Psoas muscle (tissue), 8 donors: ENCODE results near the gene SYT2. TPM values are rescaled to one million over a fixed set of nuclear protein-coding genes. Genes with fewer than 3 reads are reported as not detected.

ENCODE experiments used
- ATAC-seq, 4 donors: fragments of 200-7000 bp; cut with Tn5 transposase; one replicate each; pipeline ENCODE4 v1.9.1; 2020; ENCODE audit warnings: moderate library complexity in 3 of 4, mild to moderate bottlenecking in 2 of 4
- DNase-seq, 2 donors: peaks; one replicate each; pipeline ENCODE4 v3.0.0-alpha.2; 2020
- H3K27ac ChIP-seq: fragments of 200-600 bp; one replicate; pipeline ENCODE4 v1.8.0; 2022
- H3K27me3 ChIP-seq, 3 donors: fragments of 200-600 bp in 1 of 3; one replicate each; pipeline versions ENCODE4 v1.6.1 to v1.8.0; 2013 to 2022; ENCODE audit warnings: low read length in 2 of 3, mild to moderate bottlenecking in 2 of 3, moderate library complexity in 1 of 3; ENCODE audit not compliant: insufficient read depth in 3 of 3
- H3K36me3 ChIP-seq, 2 donors: fragments of 200-600 bp in 1 of 2; one replicate each; pipeline versions ENCODE4 v1.6.1 to v1.8.0; 2013 to 2022; ENCODE audit warnings: low read depth in 1 of 2, mild to moderate bottlenecking in 1 of 2, moderate library complexity in 1 of 2; ENCODE audit not compliant: insufficient read depth in 1 of 2
- H3K4me1 ChIP-seq: fragments of 200-600 bp; one replicate; pipeline ENCODE4 v1.8.0; 2022
- H3K4me3 ChIP-seq: fragments of 200-600 bp; one replicate; pipeline ENCODE4 v1.8.0; 2022; ENCODE audit warnings: mild to moderate bottlenecking
- H3K9me3 ChIP-seq: fragments of 200-600 bp; one replicate; pipeline ENCODE4 v1.8.0; 2022
- WGBS, 3 donors: extraction: QIAGEN DNeasy Blood & Tissue Kit; methylation state at CpG; one replicate each; pipeline versions ENCODE4 v1.1.6 to v1.1.7; 2013; 5-methylcytosine and 5-hydroxymethylcytosine counted together
- intact Hi-C, 2 donors: fragments of 100-400 bp; cut with DNase I; formaldehyde crosslinking; loops; one replicate each; pipeline versions ENCODE4 v1.11.0 to v1.14.2; 2022
- polyA plus RNA-seq, 3 donors: library from polyadenylated mRNA; stranded (reverse); fragments of 200-250 nt; gene quantifications; one replicate each; pipeline ENCODE4 v1.2.3, GENCODE V29; 2013
- total RNA-seq, 4 donors: library from RNA; stranded (reverse); fragmentation: NEBNext Ultra II Directional in 2 of 4; extraction: Animal tissue kit (Norgen Biotek cat#: 25700) in 2 of 4; gene quantifications; one replicate each; pipeline versions ENCODE4 v1.2.1 to v1.2.4, GENCODE V29; 2021 to 2023
- TF ChIP-seq, protein P1 (sequence below): fragments of 200-600 bp; IDR thresholded peaks from one replicate; pipeline ENCODE4 v1.8.0; 2022; ENCODE audit warnings: antibody characterized with exemption
- donor health status: healthy with polysubstance abuse.
- donor health status: DM: no; HTN: no; CAD: no; lungs with moderate emphysema.
- donor health status: Bipolar disorder and iron deficiency.
- donor health status: healthy.
- donor health status: DM: yes; HTN: yes; CAD: no.
- donor health status: DM: no; HTN: no; CAD: no.
- donor health status: DM: no; HTN: no; CAD: no.
- donor health status: DM: yes; HTN: yes; CAD: no.

Gene SYT2
- total and polyA plus RNA-seq, 7 donors: 0.01 to 0.02 TPM; not detected in 5

DNA sequence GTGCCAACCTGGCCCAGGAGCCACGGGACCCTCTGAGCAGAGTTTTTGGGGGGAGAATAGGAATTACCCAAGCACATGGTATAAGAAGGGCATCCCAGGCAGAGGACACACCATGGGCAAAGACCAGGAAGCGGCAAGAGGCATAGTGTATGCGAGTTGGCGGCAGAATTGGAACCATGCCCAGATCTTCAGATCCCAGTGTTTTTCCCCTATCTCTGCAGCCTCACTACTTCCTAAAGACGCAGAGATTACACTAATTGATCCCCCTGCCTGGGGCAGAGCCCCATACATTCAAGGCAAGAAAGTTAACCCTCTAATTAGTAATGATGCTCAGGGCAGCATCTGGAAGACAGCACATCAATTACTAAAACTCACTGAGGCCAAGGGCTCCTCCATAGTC, 48.2 kb downstream of the SYT2 start:
- H3K27me3 ChIP-seq: peaks cover 0 to 40% (median 9%) of the 10 kb centered on the region in 3 donors
- no peak for ATAC-seq

DNA sequence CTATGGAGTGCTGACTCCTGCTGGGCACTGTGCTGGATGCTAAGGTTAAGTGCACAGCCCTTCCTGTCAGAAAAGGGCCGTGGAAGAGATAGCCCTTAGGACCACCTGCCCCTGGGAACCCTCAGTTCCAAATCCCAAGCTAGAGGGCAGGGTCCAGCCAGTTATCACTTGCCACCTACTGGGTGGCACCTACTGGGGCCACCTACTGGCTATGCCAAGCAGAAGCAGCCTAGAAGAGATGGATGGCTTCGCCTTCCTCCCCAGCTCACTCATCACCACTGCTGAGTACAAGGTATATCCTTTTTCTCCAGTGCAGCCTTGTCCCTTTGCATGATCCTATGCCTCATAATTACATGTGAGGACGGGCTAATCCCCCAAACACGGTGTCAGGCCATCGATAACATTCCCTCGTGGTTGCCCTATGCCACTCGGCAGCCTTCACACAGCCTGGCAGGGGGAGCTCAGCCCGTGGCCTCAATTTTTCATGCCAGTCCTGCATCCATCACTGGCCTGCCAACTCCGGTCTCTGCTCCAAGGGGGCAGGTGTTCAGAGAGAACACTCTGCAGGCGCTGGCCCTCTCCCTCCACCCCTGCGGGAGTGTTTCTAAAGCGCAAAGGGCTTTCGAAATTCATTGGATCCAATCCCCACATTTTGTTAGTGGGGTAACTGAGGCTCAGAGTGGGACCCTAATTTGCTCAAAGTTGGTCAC, 49.0 kb downstream of the SYT2 start:
- Histone ChIP-seq H3K27ac (no peak overlapping the region), H3K4me3 (no peak overlapping the region), H3K4me1 (no peaks in the 10 kb centered on the region), H3K36me3 (no peaks in the 10 kb centered on the region), H3K27me3 (peaks cover 0 to 46% (median 12%) of the 10 kb centered on the region in 3 donors), H3K9me3 (no peaks in the 10 kb centered on the region)
- 40 to 43% (median 41%) methylated on average over 13 of the region's 13 CpGs for WGBS, 3 donors
- intact Hi-C loops: no loop called here
- peak in 1 of 4 donors; percentile 57 for ATAC-seq
- TF ChIP-seq, protein P1, sequence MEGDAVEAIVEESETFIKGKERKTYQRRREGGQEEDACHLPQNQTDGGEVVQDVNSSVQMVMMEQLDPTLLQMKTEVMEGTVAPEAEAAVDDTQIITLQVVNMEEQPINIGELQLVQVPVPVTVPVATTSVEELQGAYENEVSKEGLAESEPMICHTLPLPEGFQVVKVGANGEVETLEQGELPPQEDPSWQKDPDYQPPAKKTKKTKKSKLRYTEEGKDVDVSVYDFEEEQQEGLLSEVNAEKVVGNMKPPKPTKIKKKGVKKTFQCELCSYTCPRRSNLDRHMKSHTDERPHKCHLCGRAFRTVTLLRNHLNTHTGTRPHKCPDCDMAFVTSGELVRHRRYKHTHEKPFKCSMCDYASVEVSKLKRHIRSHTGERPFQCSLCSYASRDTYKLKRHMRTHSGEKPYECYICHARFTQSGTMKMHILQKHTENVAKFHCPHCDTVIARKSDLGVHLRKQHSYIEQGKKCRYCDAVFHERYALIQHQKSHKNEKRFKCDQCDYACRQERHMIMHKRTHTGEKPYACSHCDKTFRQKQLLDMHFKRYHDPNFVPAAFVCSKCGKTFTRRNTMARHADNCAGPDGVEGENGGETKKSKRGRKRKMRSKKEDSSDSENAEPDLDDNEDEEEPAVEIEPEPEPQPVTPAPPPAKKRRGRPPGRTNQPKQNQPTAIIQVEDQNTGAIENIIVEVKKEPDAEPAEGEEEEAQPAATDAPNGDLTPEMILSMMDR: peak; percentile 5
- no peak for DNase-seq

More for the DNA sequence above, 48.2 kb downstream of the SYT2 start:
- TF ChIP-seq, protein P1: no peak
- Histone ChIP-seq H3K27ac (no peak overlapping the region), H3K9me3 (no peaks in the 10 kb centered on the region), H3K36me3 (no peaks in the 10 kb centered on the region), H3K4me3 (no peak overlapping the region), H3K4me1 (no peaks in the 10 kb centered on the region)
- intact Hi-C loops: no loop called here
- 32 to 42% (median 38%) methylated on average over 5 of the region's 5 CpGs for WGBS, 3 donors
- no peak for DNase-seq

DNA sequence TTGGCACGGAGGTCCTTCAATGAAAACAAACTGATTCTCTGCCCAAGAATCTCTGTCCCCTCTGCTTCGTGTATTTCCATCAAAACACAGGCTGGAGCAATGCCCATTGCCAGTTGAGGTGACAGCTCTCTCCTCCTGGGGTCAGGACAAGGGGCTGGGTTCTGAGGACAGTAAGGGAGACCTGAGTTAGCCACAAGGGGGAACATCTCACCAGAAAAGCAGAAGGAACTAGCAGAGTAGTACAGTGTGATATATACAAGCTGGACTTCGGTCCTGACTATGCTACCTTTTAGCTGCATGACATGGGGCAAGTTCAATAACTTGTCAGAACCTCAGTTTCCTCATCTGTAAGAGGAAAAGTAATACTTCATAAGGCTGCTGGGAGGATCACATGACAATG, 50.3 kb downstream of the SYT2 start:
- 49 to 57% (median 56%) methylated on average over 3 of the region's 3 CpGs for WGBS, 3 donors
- Histone ChIP-seq H3K36me3 (no peaks in the 10 kb centered on the region), H3K4me1 (no peaks in the 10 kb centered on the region), H3K4me3 (no peak overlapping the region), H3K9me3 (no peaks in the 10 kb centered on the region), H3K27ac (no peak overlapping the region), H3K27me3 (peaks cover 0 to 49% (median 12%) of the 10 kb centered on the region in 3 donors)
- intact Hi-C loops: no loop called here
- TF ChIP-seq, protein P1: no peak
- ATAC-seq (no peak), DNase-seq (no peak)

DNA sequence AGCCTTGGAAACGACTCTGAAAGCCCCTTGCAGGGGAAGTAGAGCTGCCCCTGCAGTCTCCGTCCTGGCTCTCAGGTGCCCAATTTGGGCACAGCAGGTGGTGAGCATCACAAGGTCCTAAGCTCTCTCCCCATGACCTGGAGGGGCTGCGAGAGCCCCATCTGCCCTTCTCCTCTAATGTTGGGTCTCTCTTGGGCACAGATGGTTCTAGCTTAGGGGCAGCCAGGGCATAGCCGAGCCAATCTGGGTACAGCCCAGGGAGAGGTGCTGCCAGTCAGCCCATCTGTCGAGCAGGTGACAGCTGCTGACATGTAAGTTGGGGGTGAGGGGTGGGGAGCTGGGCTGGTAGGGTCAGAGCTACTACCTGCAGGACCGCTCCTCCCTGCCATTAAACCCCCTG, 50.7 kb downstream of the SYT2 start:
- H3K36me3 ChIP-seq: no peaks in the 10 kb centered on the region
- H3K27me3 ChIP-seq: peaks cover 0 to 45% (median 12%) of the 10 kb centered on the region in 3 donors
- 32 to 41% (median 33%) methylated on average over 6 of the region's 6 CpGs for WGBS, 3 donors
- H3K9me3 ChIP-seq: no peaks in the 10 kb centered on the region
- no peak overlapping the region for H3K4me3 ChIP-seq
- TF ChIP-seq, protein P1: no peak
- ATAC-seq (no peak), DNase-seq (no peak)
- no peak overlapping the region for H3K27ac ChIP-seq
- intact Hi-C loops: no loop called here
- no peaks in the 10 kb centered on the region for H3K4me1 ChIP-seq

DNA sequence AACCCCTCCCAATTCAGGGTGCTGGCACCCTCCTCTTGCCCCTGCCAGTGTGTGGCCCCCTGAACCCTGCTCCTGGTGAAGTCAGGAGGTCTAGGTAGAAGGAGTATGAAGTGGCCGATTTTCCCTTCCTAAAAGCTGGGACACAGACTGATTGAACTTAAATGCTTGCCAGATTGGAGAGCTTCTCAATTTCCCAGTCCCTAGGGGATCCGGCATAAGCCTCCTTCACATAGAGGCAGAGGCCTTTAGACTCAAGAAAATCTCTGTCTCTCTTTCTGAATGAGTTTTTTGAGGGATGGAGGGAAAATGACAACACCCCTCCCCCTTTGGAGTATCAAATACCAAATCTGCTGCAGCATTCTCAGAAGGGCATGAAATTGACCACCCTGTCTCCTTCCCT, 51.5 kb downstream of the SYT2 start:
- TF ChIP-seq, protein P1: no peak
- H3K27ac ChIP-seq: no peak overlapping the region
- ATAC-seq (no peak), DNase-seq (no peak)
- H3K4me3 ChIP-seq: no peak overlapping the region
- intact Hi-C loops: no loop called here
- H3K4me1 ChIP-seq: no peaks in the 10 kb centered on the region
- H3K36me3 ChIP-seq: no peaks in the 10 kb centered on the region
- no peaks in the 10 kb centered on the region for H3K9me3 ChIP-seq
- peaks cover 0 to 37% (median 12%) of the 10 kb centered on the region in 3 donors for H3K27me3 ChIP-seq
- 32 to 43% (median 33%) methylated on average over 2 of the region's 2 CpGs for WGBS, 3 donors
